Measurements from ENCODE around the gene CDKN1C. TPM values are rescaled to one million over a fixed set of nuclear protein-coding genes. Genes with fewer than 3 reads are reported as not detected.

The CDKN1C gene
- total RNA-seq, 2 donors from 2014 or later: 36.5 to 42.7 TPM

DNA sequence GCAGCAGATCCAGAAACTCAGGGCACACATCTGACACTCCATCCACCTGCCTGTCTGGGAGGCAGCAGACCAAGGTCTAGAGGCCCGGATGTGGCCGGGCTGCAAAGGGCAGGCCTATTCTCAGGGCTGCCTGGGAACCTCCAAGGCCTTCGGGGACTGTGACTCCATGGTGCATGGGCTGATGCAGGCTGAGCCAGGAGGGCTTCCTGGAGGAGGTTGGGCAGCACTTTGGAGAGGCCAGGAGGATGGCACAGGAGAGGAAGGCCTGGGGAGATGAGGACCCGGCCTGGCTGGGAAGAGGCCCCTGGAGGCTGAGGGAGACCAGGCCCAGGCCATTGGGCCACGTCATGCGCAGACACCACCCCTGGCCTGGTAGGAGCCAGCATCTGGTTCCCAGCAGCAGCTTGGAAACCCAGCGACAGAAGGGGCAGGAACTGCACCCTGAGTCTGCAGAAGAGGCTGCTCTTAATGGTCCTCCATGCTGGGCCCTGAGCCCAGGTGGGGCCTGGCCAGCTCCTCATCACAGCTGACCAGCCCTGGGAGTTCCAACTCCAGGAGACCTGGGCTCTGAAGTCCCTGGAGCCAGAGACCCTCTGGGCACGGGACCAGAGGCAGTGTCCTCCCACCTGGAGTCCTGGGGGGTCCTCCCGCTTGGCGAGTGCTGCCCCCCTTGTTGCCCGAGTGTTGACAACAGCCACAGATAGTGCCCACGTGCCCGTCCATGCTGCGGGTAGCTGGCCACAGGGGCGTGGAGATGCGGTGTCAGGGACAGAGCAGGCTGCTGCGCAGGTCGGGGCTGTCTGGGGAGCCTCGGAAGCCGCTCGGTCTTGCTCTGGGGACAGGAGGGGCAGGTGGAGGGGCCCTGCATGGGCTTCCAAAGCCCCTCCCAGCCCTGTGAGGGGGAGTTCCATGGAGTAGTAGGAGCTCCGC lies 38.1 kb upstream of the CDKN1C start:
- H3K4me3 ChIP-seq: no peak overlapping the region
- TF ChIP-seq, protein P1, sequence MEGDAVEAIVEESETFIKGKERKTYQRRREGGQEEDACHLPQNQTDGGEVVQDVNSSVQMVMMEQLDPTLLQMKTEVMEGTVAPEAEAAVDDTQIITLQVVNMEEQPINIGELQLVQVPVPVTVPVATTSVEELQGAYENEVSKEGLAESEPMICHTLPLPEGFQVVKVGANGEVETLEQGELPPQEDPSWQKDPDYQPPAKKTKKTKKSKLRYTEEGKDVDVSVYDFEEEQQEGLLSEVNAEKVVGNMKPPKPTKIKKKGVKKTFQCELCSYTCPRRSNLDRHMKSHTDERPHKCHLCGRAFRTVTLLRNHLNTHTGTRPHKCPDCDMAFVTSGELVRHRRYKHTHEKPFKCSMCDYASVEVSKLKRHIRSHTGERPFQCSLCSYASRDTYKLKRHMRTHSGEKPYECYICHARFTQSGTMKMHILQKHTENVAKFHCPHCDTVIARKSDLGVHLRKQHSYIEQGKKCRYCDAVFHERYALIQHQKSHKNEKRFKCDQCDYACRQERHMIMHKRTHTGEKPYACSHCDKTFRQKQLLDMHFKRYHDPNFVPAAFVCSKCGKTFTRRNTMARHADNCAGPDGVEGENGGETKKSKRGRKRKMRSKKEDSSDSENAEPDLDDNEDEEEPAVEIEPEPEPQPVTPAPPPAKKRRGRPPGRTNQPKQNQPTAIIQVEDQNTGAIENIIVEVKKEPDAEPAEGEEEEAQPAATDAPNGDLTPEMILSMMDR (IDR thresholded peaks at IDR 0.05): no peak
- TF ChIP-seq POLR2A (IDR thresholded peaks at IDR 0.05) (no peak), POLR2AphosphoS5 (IDR thresholded peaks at IDR 0.05) (no peak)
- intact Hi-C loops (cut with DNase I): no loop called here
- WGBS: 83% methylated on average over 12 of the region's 22 CpGs
- H3K4me1 ChIP-seq (replicated peaks): no peaks in the 10 kb centered on the region
- no peaks in the 10 kb centered on the region for H3K27me3 ChIP-seq (replicated peaks; ENCODE audit: insufficient read depth)
- no peaks in the 10 kb centered on the region for H3K36me3 ChIP-seq
- DNase-seq (ENCODE audit: low spot score): no peak
- no peak overlapping the region for H3K27ac ChIP-seq
- no peaks in the 10 kb centered on the region for H3K9me3 ChIP-seq

DNA sequence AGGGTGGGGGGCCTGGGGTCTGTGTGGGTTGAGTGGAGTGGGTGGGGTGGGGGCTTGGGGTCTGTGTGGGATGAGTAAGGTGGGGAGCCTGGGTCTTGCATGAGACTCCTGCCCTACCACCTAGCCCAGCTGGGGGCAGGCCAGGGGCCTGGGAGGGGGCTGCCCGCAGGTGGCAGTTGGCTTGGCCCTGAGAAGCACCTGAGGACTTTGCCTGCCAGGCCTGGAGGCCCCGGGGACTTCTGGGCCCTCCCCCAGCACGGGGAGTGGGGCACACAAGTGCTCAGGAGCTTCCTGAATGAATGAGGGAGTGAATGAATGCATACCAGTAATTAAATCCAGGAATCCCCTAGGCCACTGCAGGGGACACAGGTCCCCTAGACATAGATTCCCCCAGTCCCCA lies 37.1 kb upstream of the CDKN1C start:
- H3K27me3 ChIP-seq (replicated peaks; ENCODE audit: insufficient read depth): no peaks in the 10 kb centered on the region
- no peak for DNase-seq (ENCODE audit: low spot score)
- 71% methylated on average over 3 of the region's 3 CpGs for WGBS
- intact Hi-C loops (cut with DNase I): no loop called here
- no peaks in the 10 kb centered on the region for H3K9me3 ChIP-seq
- H3K36me3 ChIP-seq: no peaks in the 10 kb centered on the region
- TF ChIP-seq, protein P1 (IDR thresholded peaks at IDR 0.05): no peak
- no peak overlapping the region for H3K4me3 ChIP-seq
- H3K27ac ChIP-seq: no peak overlapping the region
- no peaks in the 10 kb centered on the region for H3K4me1 ChIP-seq (replicated peaks)

DNA sequence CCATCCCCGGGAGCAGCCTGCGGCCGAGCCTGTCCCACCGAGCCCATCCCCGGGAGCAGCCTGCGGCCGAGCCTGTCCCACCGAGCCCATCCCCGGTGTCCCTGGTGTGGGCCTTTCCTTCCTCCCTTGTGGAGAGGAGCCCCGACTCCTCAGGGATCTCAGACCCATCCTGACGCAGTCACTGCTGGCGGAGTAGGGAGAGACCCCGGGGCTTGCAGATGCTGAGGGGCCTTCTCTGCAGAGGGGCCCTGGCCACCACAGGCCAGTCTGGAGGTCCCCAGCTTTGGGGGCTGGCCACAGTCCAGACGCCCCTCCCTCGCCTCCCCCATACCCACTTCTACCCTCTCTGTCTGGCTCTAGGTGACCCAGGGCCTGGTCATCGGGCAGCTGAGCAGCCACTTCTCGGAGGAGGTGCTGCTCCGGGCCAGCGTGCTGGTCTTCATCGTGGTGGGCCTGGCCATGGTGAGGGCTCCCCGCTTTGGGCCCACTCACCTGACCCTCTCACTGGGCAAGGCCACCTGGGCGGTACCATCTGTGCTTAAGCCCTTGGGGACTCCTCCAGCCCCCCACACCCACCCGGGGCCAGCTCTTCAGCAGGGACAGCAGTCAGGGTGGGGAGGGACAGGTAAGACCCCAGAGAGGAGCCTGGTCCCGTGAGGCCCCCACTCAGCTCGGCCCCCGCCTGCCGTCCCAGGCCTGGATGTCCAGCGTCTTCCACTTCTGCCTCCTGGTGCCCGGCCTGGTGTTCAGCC lies 36.3 kb upstream of the CDKN1C start:
- intact Hi-C loops (cut with DNase I): no loop called here
- Histone ChIP-seq H3K4me1 (replicated peaks) (no peaks in the 10 kb centered on the region), H3K9me3 (no peaks in the 10 kb centered on the region), H3K4me3 (no peak overlapping the region), H3K36me3 (no peaks in the 10 kb centered on the region), H3K27me3 (replicated peaks; ENCODE audit: insufficient read depth) (no peaks in the 10 kb centered on the region), H3K27ac (no peak overlapping the region)
- TF ChIP-seq, protein P1 (IDR thresholded peaks at IDR 0.05): no peak
- TF ChIP-seq POLR2A (IDR thresholded peaks at IDR 0.05) (no peak), POLR2AphosphoS5 (IDR thresholded peaks at IDR 0.05) (no peak)
- no peak for DNase-seq (ENCODE audit: low spot score)
- 91% methylated on average over 21 of the region's 29 CpGs for WGBS

DNA sequence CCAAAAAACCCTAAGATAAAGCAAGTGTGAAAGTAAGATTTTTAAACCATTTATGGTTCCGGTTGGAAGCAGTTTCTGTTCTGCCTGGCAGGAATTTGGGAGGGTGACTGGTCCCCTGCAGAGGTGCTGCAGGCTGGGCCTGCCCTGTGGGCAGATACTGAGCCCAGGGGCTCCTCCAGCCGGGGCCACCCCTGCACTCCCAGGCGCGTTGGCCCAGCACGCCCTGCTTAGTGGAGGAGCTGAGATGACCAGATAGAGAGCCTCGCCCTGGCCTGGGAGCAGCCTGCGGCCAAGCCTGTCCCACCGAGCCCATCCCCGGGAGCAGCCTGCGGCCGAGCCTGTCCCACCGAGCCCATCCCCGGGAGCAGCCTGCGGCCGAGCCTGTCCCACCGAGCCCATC lies 35.7 kb upstream of the CDKN1C start:
- Histone ChIP-seq H3K4me3 (no peak overlapping the region), H3K4me1 (replicated peaks) (no peaks in the 10 kb centered on the region), H3K9me3 (no peaks in the 10 kb centered on the region), H3K27me3 (replicated peaks; ENCODE audit: insufficient read depth) (no peaks in the 10 kb centered on the region), H3K36me3 (no peaks in the 10 kb centered on the region), H3K27ac (no peak overlapping the region)
- no peak for DNase-seq (ENCODE audit: low spot score)
- 88% methylated on average over 12 of the region's 16 CpGs for WGBS
- TF ChIP-seq, protein P1 (IDR thresholded peaks at IDR 0.05): no peak
- no peak for TF ChIP-seq POLR2AphosphoS5 (IDR thresholded peaks at IDR 0.05)
- no peak for TF ChIP-seq POLR2A (IDR thresholded peaks at IDR 0.05)
- intact Hi-C loops (cut with DNase I): no loop called here
